Endometrial microvascular endothelial cells (primary cell): Measurements from ENCODE around the gene PAQR3. TPM values are rescaled to one million over a fixed set of nuclear protein-coding genes. Genes with fewer than 3 reads are reported as not detected.

Source experiments
- in situ Hi-C: cut with HindIII; loops from 2 replicates; pipeline ENCODE4 v1.10.0; 2017; ENCODE audit warnings: low sequenced_read_pairs, low pct_unique_long_range_greater_than_20kb; ENCODE audit errors: inconsistent ontology term
- total RNA-seq: library from RNA; depleted of rRNA; stranded (reverse); fragments of >200 nt; gene quantifications from one replicate; pipeline ENCODE4 v1.2.3, GENCODE V29; 2015; ENCODE audit errors: inconsistent ontology term

The PAQR3 gene, protein sequence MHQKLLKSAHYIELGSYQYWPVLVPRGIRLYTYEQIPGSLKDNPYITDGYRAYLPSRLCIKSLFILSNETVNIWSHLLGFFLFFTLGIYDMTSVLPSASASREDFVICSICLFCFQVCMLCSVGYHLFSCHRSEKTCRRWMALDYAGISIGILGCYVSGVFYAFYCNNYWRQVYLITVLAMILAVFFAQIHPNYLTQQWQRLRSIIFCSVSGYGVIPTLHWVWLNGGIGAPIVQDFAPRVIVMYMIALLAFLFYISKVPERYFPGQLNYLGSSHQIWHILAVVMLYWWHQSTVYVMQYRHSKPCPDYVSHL
- total RNA-seq = 14.8 TPM

DNA sequence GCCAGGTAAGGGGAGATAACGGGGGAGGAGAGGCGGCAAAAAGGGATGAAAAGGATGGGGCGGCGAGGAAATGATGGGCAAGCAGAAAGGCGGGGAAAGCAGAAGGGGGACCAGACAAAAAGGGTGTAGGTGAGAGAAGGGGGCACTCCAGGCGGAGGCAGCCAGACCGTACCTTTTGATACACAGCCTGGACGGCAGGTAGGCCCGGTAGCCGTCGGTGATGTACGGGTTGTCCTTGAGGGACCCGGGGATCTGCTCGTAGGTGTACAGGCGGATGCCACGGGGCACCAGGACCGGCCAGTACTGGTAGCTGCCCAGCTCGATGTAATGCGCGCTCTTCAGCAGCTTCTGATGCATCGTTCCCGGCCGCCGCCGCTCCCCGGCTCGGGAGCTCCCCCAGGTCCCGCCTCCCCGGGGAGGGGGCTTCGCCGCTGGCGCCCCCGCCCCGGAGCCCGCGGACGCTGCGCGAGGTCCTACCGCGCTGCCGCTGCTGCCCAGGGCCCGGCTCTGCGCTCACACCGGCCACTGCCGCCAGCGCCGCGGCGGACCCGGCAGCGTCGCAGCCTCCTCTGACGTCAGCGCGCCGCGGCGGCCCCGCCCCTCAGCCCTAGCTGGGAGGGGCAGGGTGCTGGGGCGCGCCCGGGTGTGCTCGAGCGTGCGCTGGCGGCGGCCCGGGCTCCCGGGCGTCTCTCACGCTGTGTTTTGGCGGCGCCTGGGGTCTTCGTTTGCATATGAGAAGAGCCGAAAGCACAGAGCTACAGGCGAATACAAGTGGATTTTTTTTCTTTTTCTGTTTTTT is at the start of gene PAQR3:
TSS of gene PAQR3 (minus strand) at position 571 of the 799 bp plus-strand sequence. CDS start at position 357, 214 bp downstream.
- in situ Hi-C loops = no loop called here

DNA sequence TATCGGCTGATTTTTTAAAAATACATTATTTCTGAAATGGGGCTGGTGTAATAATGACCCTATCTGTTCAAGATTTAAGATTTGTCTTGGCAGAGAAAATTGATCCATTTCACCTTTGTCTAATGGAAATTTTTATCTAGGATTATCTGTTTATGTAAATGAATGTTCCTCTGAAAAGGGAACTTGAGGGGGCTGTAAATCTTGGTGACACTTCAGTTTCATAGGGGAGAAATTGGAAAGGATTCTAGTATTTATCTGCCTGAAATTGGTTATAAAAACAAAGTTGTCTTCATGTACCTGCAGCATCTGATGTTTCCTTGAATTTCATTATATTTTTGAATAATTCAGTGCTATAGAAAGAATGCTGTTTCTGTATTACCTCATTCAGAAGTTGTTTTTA is 48.4 kb upstream of the PAQR3 start:
- in situ Hi-C loops = no loop called here

DNA sequence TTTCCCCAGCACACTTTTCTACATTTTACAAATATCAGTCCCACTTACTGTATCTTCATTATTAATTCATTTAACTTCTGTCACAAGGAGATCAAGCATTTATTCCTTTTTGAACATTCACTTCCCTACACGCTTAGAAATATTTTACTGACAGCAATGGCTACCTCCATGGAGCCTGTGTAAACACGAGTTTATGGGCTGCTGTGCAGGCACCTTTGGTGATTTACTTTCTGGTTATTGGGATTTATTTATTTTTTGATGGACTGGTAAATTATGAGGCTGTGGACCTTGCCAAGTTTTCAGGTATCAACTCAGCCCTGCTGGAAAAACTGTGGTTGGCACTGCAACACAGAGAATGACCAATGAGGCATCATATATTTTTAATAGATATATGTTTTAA is 45.4 kb upstream of the PAQR3 start:
- in situ Hi-C loops = no loop called here

DNA sequence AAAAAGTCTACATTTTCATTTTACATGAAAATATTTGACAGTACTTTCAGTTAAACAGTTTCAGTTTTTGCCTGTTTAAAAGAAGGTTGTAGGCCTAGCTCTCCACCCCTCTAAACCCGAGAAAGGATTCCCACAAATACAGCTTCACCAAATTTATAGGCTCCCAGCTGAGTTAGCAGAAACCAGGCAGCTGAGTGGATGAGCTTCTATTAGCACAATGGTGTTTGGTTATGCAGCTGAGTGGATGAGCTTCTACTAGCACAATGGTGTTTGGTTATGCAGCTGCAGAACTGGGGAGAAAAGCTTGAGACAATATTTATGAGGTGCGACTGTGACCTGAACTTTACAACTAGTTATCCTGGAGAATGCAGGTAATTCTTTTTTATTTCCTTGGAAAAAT is 36.6 kb upstream of the PAQR3 start:
- in situ Hi-C loops = no loop called here

DNA sequence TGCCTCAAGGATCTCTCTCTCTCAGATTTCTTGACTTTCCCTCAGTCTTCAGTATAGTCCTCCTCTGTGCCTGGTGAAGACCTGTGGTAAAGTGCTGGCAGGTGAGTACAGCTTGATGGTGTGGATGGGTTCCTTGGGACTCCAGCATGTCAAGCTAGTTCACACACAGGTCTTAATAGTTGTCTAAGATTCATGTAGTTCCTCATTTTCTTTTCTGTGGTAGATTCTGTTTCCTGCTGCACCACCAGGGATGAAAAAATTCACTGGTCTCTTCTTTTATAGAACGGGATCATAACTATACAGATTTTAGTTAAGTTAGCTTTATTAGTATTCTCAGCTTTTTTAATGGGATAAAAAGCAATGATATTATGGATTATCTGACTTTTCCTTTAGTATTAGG is 32.5 kb upstream of the PAQR3 start:
- in situ Hi-C loops = no loop called here

DNA sequence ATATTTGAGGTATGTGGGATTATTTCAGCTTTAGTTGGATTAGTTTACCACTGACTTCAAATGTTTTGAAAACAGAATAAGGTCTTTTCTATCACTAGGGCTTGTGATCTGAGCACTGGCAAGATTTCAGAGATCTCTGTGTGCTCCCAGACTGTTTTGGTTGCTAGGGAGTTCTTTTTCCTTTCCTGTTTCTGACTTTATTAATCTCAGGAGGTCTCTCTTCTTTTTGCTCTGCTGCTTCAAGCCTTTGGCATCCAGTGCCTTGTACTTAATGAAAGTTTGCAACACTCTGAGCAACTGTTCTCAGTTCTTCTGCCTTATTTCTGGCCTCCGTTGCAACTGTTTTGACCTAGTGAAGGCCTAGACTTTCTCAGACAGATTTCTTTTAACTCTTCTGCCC is 32.1 kb upstream of the PAQR3 start:
- in situ Hi-C loops = no loop called here

DNA sequence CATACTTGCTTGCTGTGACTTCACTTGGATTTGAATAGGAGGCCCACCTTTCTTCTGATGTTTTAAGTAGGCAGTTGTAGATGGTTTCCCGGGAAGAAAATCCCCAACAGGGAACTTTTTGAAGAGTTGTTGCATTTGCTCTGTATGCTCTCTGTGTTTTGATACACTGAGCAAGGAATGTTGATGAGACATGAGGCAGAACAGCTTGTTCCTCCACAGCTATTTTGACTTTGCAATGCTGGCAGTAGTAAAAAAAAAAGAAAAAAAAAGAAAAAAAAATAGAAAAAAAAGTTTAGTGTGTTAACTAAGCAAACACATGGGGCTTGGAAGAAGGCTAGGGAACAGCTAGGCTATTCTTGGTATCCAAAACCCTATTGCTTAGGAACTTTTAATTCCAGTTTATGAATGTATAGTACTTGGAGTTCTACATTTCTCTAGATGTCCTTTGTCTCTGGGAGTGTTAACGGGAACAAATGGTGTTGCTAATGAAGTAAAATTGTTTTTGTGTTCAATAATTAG is 23.4 kb upstream of the PAQR3 start:
- in situ Hi-C loops = no loop called here

DNA sequence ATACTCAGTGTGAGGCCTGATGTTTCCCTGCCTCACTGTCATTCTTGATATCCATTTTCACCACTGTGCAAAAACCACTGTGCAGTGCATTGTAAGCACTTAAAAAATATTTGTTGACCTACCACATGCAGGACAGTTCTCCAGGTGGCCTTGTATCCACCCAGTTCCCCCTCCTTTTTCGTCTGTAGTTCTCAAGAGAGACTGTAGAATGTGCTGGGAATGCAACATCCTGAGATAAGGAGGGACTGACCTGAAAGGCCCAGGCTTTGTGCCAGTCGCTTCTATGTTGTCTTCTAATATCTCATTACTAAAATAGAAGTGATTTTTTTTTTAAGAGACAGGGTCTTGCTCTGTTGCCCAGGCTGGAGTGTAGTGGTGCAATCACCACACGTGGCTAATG is 21.7 kb upstream of the PAQR3 start:
- in situ Hi-C loops = no loop called here

DNA sequence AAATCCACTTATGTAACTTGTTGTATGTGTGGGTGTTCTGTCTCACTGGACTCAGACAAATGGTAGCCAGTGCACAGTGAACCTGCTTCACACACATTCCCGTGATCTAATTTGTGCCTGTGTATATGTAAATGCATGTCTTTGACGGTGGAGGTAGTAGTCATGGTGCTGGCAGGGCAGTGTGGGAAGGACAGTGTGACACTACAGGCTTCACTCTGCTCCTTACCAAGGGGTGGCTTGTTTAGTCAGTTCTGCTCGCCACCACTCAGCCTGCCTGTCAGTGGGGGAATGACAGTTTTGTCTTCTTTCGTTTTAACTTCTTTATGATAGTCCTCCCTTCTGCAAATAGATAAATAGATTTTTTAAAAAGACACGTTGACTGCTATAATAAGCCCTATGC is 17.7 kb upstream of the PAQR3 start:
- in situ Hi-C loops = no loop called here

DNA sequence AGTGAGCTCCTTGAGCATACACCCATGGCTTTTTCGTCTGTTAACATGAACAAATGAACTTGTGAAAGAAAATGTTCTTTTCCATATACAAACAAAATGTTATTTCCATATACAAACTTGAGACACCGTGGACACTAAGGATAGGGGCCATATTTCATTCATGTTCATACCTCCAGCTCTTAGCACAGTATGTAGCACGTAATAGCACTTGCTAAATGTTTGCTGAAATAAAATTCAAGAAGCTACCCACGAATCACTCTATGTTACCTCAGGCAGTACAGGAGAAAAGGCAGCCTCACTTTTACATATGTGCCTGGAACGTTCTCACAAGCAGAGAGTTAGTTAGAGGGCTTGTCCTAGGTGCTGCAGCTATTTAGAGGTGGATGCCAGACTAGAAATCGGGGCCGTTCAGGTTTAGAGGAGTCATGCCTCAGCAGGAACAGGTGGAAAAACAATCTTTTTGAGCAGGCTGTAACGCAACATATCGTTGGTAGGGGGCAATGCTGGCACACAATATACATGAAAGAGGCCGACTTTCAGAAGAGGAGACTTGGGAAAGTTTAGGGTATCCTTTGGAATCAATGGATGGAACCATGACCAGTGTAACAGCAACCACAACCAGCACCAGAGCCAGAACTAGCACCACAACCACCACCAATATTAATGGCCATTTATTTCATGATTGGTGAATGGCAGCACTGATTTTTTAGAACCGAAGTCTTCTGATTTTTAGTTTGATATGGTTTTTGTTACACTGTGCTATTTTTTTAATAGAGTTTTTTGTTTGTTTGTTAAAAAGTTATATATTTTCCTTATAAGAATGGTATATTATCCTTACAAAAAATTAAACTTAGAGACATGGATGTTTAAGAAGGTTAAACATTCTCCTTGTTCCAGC is 14.8 kb upstream of the PAQR3 start:
- in situ Hi-C loops = no loop called here

DNA sequence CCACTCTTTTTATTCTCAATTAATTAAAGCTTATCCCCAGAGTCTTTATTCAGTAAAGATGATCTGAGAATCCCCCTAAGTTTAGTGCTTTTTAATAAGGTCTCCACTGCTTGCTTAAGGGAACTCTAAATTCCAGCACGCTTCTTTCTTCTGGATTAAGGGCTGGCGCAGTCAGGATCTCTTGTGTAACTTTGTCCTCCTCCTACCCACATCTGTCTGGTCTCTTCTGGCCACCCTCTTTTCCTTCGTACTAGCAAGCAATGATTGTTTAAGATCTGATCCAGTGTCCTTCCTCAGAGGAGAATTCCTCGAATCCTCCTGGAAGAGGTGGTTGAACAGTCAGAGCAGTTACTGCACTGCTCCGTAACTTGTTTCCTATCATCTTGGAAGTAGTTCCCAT is 14.0 kb upstream of the PAQR3 start:
- in situ Hi-C loops = no loop called here

DNA sequence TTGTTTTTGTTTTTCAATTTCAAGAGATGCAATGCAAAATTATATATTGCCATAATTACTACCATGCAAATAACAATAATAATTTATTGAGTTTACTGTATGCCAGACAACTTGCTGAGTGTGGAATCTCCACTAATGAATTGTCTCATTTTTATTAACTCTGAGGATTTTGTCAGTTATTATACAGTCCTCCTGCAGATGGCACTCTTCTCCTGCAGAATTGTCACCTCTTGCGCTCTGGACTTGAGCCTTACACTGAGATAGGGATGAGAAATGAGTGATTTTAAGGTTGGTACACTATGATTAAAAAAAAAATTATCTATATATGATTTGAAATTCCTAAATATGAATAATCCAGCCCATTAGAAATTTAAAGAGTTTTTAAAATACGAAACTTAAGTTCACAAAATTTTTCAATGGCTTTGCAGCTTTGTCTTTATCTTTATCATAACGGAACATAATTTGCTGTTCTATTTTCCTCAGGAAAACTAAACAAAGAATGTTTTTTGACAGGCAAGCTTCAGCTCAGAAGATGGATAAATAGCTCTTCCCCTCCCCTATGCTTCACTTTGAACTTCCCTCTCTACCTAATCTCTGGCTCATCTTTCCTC is 12.7 kb upstream of the PAQR3 start:
- in situ Hi-C loops = no loop called here

DNA sequence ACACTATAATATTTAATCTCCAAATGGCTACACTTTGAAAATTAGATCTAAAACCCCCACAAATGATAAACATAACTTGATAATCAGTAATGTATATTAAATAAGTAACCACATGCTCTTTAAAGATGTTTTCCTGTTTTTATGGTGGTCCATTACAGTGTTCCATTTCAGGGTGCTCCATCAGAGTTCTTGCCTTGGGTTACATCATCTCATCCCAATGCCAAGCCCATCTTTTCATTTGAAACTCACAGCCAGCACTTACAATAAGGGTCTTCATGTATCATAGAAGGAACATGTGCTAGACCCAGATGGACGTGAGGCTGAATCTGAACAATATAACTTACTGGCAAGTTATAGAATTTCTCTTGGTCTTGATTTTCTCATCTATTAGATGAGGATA is 10.5 kb upstream of the PAQR3 start:
- in situ Hi-C loops = no loop called here

DNA sequence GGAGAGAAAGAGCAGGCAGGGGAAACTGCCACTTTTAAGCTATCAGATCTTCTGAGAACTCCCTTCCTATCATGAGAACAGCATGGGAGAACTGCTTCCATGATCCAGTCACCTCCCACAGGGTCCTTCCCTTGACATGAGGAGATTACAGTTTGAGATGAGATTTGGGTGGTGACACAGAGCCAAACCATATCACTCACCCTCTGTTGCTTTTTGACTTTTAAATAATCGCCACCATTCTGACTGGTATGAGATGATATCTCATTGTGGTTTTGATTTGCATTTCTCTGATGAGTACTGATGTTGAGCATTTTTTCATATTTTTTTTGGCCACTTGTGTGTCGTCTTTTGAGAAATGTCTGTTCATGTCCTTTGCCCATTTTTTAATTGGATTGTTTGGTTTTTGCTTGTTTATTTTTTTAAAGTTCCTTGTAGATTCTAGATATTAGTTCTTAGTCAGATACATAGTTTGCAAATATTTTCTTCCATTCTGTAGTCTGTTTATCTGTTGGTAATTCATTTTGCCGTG is 6.5 kb upstream of the PAQR3 start:
- in situ Hi-C loops = no loop called here

DNA sequence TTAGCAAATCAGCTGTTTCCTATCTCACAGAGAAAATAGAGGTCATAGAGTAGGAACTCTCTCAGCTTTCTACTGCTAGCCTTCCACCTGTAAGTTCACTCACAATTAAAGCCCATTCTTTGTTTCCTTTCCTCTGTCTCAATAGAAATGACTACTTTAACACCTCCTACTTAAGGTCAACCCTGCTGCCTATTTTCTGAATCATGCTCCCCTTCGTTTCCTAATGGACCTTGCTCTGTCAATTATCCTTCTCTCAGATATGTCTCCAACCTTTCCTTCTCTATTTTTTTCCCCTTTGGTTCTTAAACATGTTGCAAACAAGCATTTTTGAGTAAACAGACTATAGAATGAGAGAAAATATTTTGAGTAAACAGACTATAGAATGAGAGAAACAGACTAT is 5.1 kb upstream of the PAQR3 start:
- in situ Hi-C loops = no loop called here

DNA sequence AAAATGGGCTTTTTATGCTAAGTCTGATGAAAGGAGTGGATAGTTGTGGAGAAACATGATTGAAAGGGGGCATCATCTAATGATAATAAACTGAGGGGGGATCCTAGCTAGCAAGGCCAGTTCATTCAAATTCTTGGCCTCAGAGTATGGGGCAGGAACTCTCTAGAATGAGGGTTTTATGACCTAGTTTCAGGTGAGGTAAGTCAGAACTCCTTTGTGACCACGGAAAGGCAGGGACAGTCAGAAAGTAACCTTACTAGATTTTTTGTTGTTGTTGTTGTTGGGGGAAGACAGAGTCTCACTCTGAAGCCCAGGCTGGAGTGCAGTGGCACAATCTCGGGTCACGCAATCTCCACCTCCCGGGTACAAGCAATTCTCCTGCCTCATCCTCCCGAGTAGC is 1.5 kb upstream of the PAQR3 start:
- in situ Hi-C loops = no loop called here

DNA sequence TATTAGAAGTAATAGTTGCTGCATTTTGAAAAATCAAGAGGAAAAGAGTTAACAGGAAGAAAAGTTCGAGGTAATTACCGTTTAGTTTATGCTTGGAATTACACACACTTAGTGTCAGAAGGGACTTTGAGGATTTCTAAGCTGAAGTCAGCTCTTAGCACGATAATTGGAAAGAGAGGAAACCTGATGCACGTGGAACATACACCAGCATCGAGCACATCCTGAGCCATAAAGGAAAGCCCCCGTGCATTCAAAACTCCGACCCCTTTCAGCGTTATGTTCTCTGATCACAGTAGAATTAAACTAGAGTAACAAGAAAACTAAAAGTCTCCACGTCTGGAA is 400 bp upstream of the PAQR3 start:
- in situ Hi-C loops = no loop called here

DNA sequence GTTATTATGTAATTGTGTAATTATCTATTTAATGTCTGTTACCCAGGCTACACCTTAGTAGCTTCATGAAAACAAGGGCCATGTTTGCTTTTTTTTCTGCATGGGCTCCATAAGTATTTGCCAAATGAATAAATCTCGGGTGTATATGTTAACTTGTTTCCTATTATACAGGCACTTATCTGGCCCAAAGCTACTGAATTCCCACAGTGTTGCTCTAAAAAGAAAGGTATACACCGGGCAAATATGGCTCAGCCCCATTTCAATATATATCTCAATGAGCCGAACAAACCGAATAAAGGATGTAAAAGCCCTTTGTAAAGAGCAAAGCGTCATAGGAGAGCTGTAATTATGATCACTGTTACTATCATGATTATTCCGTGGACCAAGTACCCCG is 767 bp downstream of the PAQR3 start:
- in situ Hi-C loops = no loop called here

DNA sequence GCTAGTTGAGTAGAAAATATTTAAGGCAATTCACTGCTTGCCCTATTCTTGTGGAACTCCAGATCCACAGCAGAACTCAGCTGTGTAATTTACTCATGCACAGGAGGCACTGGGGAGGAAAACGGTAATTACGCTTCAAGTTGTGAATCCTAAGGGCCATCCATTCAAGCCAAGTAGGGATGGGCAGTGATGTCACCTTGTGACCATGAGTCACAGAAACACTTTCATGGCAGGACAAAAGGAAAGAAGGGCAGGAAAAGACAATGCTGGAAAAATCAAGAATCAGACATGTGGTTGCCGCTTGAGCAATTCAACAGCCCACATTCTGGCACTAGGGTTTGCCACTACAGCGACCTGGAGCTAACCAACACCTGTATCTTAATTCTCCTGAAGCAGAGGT is 1.4 kb downstream of the PAQR3 start:
- in situ Hi-C loops = no loop called here
